Epithelial cell of proximal tubule (primary cell): ENCODE data around the gene GALNT15. TPM values are rescaled to one million over a fixed set of nuclear protein-coding genes. Genes with fewer than 3 reads are reported as not detected.

ENCODE experiments used
- DNase-seq: peaks from one replicate; pipeline ENCODE4 v3.0.0-alpha.2; 2011; ENCODE audit warnings: low read depth
- H3K4me3 ChIP-seq: 2 replicates; pipeline ENCODE4 v1.5.1; 2011; ENCODE audit warnings: low read depth, mild to moderate bottlenecking, low read length
- total RNA-seq: library from RNA; depleted of rRNA; stranded (reverse); fragments of >200 nt; gene quantifications from 2 replicates; pipeline ENCODE4 v1.2.3, GENCODE V29; 2015
- TF ChIP-seq, protein P1 (sequence below): conservative IDR thresholded peaks from 2 replicates; pipeline ENCODE4 v1.5.1; 2012; ENCODE audit warnings: low read depth, mild to moderate bottlenecking, low read length

Gene GALNT15
- total RNA-seq, 1 donor from 2014 or later = not detected

DNA sequence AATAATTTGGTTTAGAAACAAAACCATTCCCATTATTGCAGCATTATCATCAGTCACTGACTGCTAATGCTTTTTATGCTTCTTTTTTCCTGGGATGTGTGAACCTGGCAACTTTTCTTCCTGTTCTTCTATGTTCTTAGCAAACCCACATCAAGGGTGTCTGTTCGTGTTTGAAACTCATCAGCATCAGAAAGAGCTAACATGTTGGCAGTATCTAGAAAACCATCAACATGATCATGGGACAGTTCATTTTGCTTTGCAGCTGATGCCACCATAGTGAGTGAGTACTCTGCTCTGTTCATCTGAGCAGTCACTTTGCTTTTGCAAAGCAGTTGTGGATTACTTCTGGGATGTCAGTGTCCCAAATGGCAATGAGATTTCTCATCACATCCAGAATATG, 84.4 kb downstream of the GALNT15 start:
- TF ChIP-seq, protein P1, sequence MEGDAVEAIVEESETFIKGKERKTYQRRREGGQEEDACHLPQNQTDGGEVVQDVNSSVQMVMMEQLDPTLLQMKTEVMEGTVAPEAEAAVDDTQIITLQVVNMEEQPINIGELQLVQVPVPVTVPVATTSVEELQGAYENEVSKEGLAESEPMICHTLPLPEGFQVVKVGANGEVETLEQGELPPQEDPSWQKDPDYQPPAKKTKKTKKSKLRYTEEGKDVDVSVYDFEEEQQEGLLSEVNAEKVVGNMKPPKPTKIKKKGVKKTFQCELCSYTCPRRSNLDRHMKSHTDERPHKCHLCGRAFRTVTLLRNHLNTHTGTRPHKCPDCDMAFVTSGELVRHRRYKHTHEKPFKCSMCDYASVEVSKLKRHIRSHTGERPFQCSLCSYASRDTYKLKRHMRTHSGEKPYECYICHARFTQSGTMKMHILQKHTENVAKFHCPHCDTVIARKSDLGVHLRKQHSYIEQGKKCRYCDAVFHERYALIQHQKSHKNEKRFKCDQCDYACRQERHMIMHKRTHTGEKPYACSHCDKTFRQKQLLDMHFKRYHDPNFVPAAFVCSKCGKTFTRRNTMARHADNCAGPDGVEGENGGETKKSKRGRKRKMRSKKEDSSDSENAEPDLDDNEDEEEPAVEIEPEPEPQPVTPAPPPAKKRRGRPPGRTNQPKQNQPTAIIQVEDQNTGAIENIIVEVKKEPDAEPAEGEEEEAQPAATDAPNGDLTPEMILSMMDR = no peak
- H3K4me3 ChIP-seq = no peak overlapping the region
- no peak for DNase-seq

DNA sequence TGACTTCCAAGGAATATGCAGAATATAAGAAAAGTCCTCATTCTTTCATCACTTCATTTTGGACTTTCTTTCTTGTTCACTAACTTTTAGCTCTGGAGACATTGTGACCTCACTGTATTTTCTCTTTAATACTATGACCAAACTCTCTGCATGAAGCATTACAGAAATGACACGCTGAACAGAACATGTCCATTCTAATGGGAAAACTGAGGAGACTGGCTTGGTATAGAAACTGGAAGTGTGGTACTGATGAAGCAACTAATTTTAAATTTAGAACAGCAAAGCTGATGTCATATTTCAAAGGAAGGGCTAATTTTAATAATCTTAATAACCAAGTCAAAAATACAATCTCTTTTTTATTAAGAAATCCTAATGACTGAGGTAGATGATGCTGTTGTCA, 85.6 kb downstream of the GALNT15 start:
- no peak for DNase-seq
- TF ChIP-seq, protein P1 = no peak

DNA sequence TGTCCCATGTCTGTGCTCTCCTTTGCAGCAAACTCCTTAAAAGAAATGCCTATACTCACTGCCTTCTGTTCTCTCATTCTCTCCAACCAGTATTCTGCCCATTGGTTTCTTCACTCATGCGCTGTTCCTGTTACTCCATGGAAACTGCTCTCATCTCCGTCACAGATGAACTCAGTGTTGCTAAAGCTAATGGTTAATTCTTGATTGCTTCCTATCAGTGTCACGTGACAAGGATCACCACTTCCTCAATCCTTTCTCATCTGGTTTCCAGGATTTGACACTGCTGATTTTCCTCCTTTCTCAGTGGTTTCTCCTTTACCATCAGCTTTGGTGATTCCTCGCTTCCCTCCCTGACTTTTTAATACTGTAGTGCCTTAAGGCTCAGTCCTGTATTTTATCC, 87.7 kb downstream of the GALNT15 start:
- TF ChIP-seq, protein P1 = no peak
- no peak overlapping the region for H3K4me3 ChIP-seq
- DNase-seq = no peak

More for the DNA sequence above, 85.6 kb downstream of the GALNT15 start:
- no peak overlapping the region for H3K4me3 ChIP-seq

DNA sequence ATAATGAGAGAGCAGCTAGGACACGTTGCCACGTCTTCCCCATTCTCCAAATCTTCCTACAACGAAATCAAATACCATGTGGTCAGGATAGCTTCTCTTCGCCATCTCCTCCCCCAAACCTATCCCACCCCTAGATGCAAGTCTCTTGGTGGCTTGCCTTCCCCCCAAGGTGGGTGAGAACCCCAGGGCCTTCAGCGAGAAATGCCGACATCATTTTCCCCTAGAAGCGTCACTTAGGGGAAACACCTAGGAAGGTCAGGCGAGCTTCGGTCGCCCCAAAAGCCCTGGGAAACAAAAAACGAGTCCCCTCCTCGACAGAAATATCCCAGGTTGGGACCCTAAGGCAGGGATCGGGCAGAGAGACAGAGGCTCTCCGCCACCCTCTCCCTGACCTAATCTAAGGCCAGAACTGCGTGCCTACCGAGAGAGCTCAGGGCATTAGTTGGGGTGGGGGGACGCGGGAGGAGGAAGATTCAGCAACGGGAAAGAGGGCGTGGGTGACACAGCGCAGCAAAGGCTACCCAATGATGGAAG, 89.8 kb downstream of the GALNT15 start:
- DNase-seq = no peak
- peak overlapping the region; percentile 96 for H3K4me3 ChIP-seq
- TF ChIP-seq, protein P1 = no peak

DNA sequence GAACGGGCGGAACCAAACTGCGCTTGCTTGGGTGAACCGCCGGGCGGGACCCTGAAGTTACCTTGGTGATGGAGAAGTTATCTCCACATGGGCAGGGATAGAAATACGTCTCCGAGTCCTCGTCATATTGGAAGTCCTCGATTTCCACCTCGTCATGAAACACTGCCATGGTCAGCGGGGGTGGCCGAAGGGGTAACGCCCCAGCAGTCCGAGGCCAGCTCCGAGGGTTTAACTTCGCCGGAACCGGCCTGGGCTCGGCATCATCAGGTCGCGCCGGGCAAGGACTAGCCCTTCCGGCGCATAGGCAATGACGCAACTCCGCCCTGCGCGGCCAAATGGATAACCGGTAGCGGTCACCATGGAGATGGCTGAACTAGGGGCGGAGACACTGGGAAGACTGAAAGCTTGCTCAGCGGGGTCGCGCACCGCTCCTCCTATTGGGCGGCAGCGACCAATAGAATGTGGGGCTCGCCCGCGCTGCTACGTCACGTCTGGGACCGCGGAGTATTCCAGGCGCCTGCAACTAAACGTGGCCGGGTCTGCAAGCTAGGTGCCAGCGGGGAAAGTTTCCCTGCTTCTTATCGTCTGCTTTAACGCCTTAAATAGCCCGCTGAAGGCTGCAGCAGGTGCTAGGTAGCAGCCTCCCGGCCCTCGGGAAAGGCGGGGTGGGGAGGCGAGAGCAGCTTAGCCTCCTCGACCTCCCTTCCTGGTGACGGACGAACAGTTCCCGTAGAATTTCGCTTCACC, 90.4 kb downstream of the GALNT15 start, which contains the start of the genes DPH3 and OXNAD1:
Gene DPH3, minus strand, starts transcription at position 236 of the 747 bp plus-strand sequence. Its CDS starts 67 bp downstream, at position 169.
Gene OXNAD1, plus strand, starts transcription at position 505 of the 747 bp plus-strand sequence. CDS start 5,741 bp downstream, outside the sequence.
- H3K4me3 ChIP-seq = peak within 1 kb of the TSS; percentile 96
- DNase-seq = peak; percentile 91
- TF ChIP-seq, protein P1 = no peak

DNA sequence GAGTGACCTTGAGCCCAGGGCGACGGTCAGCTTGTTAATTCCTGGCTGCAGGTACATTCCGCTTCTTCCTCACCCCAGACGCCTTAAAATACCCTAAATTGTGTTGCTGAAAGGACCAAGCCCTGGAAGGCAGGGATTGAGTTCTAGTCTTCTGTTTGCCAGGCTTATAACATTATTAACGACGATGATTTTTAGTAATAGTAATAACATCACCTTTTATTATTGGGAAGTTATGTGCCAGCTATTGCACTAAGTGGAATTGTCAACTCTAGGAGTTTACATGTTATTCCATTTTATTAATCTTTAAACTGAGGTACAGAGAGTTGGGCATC, 90.9 kb downstream of the GALNT15 start:
- TF ChIP-seq, protein P1 = no peak
- peak overlapping the region; percentile 96 for H3K4me3 ChIP-seq
- no peak for DNase-seq
